Stimulated activated naive CD8-positive, alpha-beta T cell treated with anti-CD3 and anti-CD28 coated beads, Interleukin-15, amount 100 ng/mL, for 72 hours (primary cell): ENCODE data around the gene G0S2.

Experiments
- ATAC-seq: fragments of 150-1000 bp; cut with Tn5 transposase; 2 replicates; pipeline ENCODE4 v1.10.0; 2021; ENCODE audit warnings: mild to moderate bottlenecking, moderate library complexity
- DNase-seq, 2 donors: peaks; one replicate each; pipeline ENCODE4 v3.0.0; 2021 to 2022
- H3K27ac Mint-ChIP-seq, 2 donors: one replicate each; pipeline ENCODE4 v1.8.0; 2022; ENCODE audit warnings: mild to moderate bottlenecking in 2 of 2, mixed read lengths in 2 of 2, moderate library complexity in 2 of 2
- H3K27me3 Mint-ChIP-seq: one replicate; pipeline ENCODE4 v1.8.0; 2022; ENCODE audit warnings: mixed read lengths
- H3K4me1 Mint-ChIP-seq: one replicate; pipeline ENCODE4 v1.8.0; 2022; ENCODE audit warnings: mild to moderate bottlenecking, mixed read lengths
- H3K4me3 Mint-ChIP-seq, 2 donors: one replicate each; pipeline ENCODE4 v1.8.0; 2022; ENCODE audit warnings: mild to moderate bottlenecking in 2 of 2, mixed read lengths in 2 of 2, moderate library complexity in 1 of 2
- H3K9me3 Mint-ChIP-seq, 2 donors: one replicate each; pipeline ENCODE4 v1.8.0; 2022; ENCODE audit warnings: mixed read lengths in 2 of 2

Gene G0S2

DNA sequence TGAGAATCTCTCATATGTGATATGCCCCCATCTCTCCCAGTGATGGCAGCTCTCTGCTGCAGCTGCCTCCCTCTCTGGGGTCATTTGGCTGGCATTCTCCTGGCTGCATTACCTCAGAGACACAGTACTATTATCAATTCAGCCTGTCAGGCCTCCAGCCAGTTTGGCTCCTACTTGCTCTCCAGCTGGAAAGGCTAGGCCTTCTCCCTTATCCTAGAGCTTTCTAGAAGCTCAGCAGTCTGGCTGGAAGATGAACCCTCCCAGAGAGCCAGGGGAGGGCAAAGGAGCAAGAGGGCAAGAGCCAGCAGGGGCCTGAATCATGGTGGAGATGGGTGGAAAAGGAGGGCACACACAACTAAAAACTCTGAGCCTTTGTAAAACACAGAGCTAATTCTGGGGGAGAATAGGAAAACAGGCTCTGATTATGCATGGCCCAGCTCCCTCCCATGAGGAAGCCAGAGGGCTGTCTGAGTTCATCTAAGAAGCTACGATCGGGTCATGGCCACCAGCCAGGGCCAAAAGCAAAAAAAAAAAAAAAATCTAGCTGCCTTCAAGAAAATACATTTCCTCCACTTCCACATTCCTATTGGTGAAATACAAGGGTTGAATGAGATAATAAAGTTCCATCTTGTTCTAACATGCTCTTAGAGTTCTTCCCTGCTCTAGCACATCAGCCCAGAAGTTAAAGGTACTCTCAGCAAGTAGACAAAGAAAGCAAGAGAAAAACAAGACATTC is 31.8 kb upstream of the G0S2 start:
- no peak for ATAC-seq
- no peaks in the 10 kb centered on the region for H3K27me3 Mint-ChIP-seq
- no peak overlapping the region for H3K4me3 Mint-ChIP-seq
- no peak overlapping the region for H3K27ac Mint-ChIP-seq
- H3K9me3 Mint-ChIP-seq: no peaks in the 10 kb centered on the region
- no peaks in the 10 kb centered on the region for H3K4me1 Mint-ChIP-seq
- DNase-seq: no peak

DNA sequence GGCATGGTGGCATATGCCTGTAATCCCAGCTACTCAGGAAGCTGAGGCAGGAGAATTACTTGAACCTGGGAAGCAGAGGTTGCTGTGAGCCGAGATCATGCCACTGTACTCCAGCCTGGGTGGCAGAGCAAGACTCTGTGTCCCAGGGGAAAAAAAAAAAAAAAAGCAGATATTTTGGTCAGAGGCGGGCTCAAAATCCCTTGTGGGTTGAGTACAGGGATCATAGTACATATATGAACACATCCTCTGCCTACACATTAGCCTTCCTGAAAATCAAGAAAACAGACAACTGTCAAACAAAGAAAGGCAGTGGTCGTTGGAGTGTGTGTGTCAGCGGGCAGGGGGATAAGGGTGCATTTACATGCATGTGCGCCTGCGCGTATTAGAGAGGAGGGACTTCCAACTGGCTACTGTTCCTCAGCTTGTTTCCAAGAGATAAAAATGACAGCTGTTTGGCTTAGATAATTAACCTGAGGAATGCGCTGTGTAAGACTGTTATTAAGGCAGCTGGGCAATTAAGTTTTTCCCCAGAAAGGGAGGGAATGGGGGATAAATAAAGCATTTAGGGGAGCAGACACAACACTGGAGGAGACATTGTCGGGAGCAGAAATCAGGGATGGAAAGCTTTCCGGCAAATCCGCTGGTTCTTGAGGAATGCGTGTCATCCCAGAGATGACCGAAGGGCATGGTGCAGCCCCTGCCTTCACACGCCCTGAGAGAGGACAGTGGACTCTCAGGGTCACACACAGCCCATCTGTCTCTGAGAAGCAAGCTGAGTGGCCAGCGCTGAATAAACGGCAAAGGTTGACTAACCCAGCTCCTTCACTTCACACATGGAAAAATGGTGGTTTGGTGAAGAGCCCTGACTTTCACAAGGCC is 29.4 kb upstream of the G0S2 start:
- H3K27ac Mint-ChIP-seq: peak overlapping the region in 1 of 2 donors; percentile 7
- no peak for DNase-seq

DNA sequence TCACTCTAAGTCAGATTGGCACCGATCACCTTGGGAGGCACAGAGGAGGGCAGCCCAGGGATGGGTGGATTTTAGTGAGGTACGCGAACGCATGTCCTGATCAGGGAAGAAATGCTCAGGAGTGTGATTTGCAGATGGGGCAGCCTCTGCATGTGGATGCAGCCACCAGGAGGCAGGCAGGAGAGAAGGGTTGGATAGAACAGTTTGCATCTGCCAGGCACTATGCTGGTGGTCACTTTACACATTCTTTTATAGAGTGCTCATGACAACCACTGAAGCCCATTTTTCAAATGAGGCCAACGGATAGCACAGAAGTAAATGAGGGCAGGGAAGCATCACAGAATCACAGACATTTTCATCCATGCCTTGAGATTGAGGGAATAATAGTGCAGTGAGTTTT is 28.7 kb upstream of the G0S2 start:
- ATAC-seq (no peak), DNase-seq (no peak)
- H3K9me3 Mint-ChIP-seq: no peaks in the 10 kb centered on the region
- H3K27ac Mint-ChIP-seq: no peak overlapping the region
- no peak overlapping the region for H3K4me3 Mint-ChIP-seq
- no peaks in the 10 kb centered on the region for H3K27me3 Mint-ChIP-seq
- peaks cover 27% of the 10 kb centered on the region for H3K4me1 Mint-ChIP-seq

More for the DNA sequence above, 29.4 kb upstream of the G0S2 start:
- Mint-ChIP-seq H3K9me3 (no peaks in the 10 kb centered on the region), H3K27me3 (no peaks in the 10 kb centered on the region), H3K4me3 (no peak overlapping the region), H3K4me1 (peaks cover 20% of the 10 kb centered on the region)
- no peak for ATAC-seq

GRCh38 chr1:209647156-209647555 is 28.1 kb upstream of the G0S2 start:
- Mint-ChIP-seq H3K4me3 (no peak overlapping the region), H3K9me3 (no peaks in the 10 kb centered on the region), H3K27me3 (no peaks in the 10 kb centered on the region), H3K27ac (no peak overlapping the region), H3K4me1 (peaks cover 33% of the 10 kb centered on the region)
- DNase-seq (no peak), ATAC-seq (no peak)

- Mint-ChIP-seq H3K4me3 (no peak overlapping the region), H3K4me1 (peaks cover 45% of the 10 kb centered on the region), H3K27me3 (no peaks in the 10 kb centered on the region), H3K9me3 (no peaks in the 10 kb centered on the region), H3K27ac (no peak overlapping the region)
- ATAC-seq: no peak
- no peak for DNase-seq
Measured at GRCh38 chr1:209648346-209648745, 26.9 kb upstream of the G0S2 start.

DNA sequence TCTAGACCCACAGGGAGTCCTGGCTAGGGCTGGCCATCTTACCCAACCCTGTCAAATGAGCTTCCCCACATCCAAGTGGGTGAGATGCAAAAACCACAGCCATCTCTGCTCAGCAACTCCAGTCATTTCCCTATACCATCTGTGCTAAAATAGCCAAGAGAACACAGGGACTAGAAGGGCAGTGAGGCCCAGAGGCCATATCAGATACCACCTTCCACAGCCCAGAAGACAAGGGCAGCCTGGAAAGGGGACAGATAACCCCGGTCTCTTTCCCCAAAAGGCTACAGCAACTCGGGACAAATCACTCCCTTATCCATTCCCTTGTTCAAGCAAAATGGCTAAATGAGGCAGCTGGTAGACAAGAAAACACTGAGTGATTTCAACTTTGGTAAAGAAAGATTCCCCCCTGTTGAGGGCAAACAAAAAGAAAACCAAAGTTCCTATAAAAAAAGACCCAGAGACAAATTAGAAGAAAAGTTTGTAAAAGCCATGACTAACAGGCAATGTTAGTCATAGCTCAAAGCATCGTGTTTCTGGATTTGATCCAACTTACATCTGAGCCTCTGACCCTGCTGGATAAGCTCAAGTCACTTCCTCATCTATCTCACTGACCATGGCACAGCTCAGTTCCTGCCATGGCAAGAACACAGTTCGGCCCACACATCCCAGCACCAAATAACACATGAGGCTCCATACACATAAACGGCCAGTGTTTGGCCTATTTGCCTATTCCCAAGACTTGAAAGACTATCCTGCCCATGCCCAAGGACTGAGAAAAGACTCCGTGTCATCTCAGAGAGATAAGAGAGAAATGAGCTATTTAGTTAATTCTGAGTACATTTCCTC is 26.1 kb upstream of the G0S2 start:
- Mint-ChIP-seq H3K27me3 (no peaks in the 10 kb centered on the region), H3K27ac (no peak overlapping the region), H3K4me3 (no peak overlapping the region), H3K4me1 (peaks cover 53% of the 10 kb centered on the region), H3K9me3 (no peaks in the 10 kb centered on the region)
- DNase-seq (no peak), ATAC-seq (no peak)

DNA sequence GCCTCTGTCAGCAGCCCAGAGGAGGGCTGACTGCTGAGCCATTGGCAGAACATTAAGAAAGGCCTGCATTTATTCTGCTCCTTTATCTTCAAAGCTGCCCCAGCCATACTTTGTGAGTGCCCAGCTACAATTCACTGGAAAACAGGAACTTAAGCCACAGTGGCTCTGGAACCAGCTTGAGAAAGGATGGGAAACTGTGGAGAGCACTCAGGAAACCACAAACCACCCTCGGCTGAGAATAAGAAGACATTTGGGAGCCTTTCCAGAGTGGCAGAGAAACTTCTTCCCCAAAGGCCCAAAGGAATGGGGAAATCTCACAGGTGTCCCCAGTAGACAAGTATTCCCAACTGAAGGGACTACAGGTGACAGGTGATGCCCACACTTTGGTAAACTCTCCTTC is 24.8 kb upstream of the G0S2 start:
- no peak for DNase-seq
- H3K9me3 Mint-ChIP-seq: no peaks in the 10 kb centered on the region

DNA sequence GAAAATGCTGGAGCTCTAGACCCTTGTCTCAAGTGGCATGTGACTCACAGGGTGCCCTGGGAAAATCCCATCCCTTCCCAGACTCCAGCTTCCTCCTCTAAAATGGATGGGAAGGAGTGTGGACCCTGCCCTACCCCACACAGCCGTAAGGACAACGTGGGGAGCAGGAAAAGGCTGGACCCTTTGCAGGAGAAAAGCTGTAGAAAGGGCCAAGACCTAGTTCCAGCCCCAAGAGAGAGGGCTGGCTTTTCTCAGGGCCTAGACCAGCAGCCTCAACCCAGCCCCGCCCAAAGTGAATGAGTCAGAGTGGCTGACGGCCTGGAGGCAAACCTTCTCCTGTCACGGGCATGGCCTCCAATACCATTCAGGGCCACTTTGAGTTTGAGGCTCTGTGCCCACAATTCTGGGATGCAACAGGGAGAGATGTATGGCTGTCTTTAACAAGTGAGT is 24.0 kb upstream of the G0S2 start:
- Mint-ChIP-seq H3K9me3 (no peaks in the 10 kb centered on the region), H3K27me3 (peaks cover 7% of the 10 kb centered on the region), H3K4me1 (peaks cover 62% of the 10 kb centered on the region), H3K27ac (peak overlapping the region; percentile 54 to 75), H3K4me3 (no peak overlapping the region)
- ATAC-seq: peak; percentile 90
- DNase-seq: peak; percentile 45 to 67

More for the DNA sequence above, 24.8 kb upstream of the G0S2 start:
- H3K4me3 Mint-ChIP-seq: no peak overlapping the region
- ATAC-seq: no peak
- H3K4me1 Mint-ChIP-seq: peaks cover 62% of the 10 kb centered on the region
- H3K27ac Mint-ChIP-seq: no peak overlapping the region
- peaks cover 7% of the 10 kb centered on the region for H3K27me3 Mint-ChIP-seq

DNA sequence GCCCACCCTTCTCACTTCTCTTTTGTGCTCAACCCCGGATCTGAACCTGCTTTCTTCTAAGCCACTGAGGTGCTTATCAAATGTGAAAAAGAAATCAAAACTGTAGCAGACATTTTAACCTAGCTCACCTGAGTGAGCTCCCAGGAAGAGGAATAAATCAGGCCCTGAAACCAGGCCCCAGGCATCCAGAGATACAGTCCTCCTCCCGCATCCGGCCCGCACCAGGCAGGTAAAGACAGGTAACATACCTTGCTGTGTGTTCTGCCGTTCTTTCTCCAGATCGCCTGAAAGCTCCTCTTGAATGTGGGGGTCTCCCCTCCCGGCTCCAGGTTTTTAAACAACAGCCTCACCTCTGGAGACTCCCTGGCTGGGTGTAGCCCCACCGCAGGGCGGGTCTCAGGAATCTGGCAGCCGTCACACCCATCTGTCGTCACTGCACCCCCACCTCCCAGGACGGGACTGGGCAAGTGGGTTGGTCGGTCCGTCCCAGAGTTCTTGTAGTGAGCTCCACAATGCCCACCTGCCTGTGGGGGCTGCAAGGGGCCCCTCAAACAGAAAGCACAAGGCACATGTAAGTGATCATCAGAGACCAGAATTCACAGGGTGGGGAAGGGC is 23.0 kb upstream of the G0S2 start, which contains the start of gene LAMB3:
TSS of gene LAMB3 (minus strand) at position 305 of the 615 bp plus-strand sequence. CDS start 1,481 bp downstream, outside the sequence.
- H3K4me3 Mint-ChIP-seq: no peak within 1 kb of the TSS

DNA sequence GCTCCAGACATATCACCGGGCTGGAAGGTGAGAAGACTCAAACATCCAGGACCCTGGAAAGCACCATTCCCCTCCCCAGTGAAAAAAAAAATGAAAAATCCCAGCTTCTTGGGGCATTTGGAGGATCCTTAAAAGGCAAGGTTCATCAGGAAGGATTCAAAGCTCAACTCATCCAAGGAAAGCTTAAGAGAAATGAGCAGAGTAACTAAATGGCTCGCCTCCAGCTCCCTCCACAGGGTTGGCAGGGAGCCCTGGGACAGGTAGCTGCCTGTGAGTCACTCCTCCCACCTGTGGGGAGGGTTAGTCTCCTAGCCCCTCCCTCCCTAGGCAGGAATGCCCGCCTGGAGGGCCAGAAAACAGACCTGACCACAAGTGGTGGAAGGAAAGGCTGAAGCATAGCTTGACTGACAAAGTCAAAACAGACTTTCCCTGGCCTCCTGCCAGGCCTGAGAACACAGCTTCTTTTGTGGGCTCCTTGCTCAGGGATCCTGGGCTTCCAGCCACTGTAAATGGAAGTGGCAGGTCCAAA is 22.3 kb upstream of the G0S2 start:
- H3K27ac Mint-ChIP-seq: no peak overlapping the region
- no peaks in the 10 kb centered on the region for H3K9me3 Mint-ChIP-seq
- peaks cover 20% of the 10 kb centered on the region for H3K27me3 Mint-ChIP-seq
- ATAC-seq (peak; percentile 54), DNase-seq (peak; percentile 29 to 61)
- peaks cover 62% of the 10 kb centered on the region for H3K4me1 Mint-ChIP-seq
- H3K4me3 Mint-ChIP-seq: no peak overlapping the region

More for the DNA sequence above, 23.0 kb upstream of the G0S2 start, which contains the start of gene LAMB3:
- peaks cover 62% of the 10 kb centered on the region for H3K4me1 Mint-ChIP-seq
- H3K27me3 Mint-ChIP-seq: peaks cover 13% of the 10 kb centered on the region
- H3K27ac Mint-ChIP-seq: peak within 1 kb of the TSS; percentile 54 to 77
- peak; percentile 13 for ATAC-seq
- no peaks in the 10 kb centered on the region for H3K9me3 Mint-ChIP-seq
- no peak for DNase-seq

- peak overlapping the region; percentile 69 to 77 for H3K27ac Mint-ChIP-seq
- peaks cover 61% of the 10 kb centered on the region for H3K4me1 Mint-ChIP-seq
Measured at GRCh38 chr1:209653915-209654351, 21.3 kb upstream of the G0S2 start.

GRCh38 chr1:209655411-209656231 is 19.6 kb upstream of the G0S2 start:
- ATAC-seq: no peak
- Mint-ChIP-seq H3K9me3 (no peaks in the 10 kb centered on the region), H3K4me1 (peaks cover 56% of the 10 kb centered on the region), H3K27me3 (peaks cover 30% of the 10 kb centered on the region), H3K27ac (no peak overlapping the region), H3K4me3 (no peak overlapping the region)
- DNase-seq: no peak

More at GRCh38 chr1:209653915-209654351, 21.3 kb upstream of the G0S2 start:
- Mint-ChIP-seq H3K27me3 (peaks cover 26% of the 10 kb centered on the region), H3K4me3 (no peak overlapping the region), H3K9me3 (no peaks in the 10 kb centered on the region)
- ATAC-seq (no peak), DNase-seq (no peak)

DNA sequence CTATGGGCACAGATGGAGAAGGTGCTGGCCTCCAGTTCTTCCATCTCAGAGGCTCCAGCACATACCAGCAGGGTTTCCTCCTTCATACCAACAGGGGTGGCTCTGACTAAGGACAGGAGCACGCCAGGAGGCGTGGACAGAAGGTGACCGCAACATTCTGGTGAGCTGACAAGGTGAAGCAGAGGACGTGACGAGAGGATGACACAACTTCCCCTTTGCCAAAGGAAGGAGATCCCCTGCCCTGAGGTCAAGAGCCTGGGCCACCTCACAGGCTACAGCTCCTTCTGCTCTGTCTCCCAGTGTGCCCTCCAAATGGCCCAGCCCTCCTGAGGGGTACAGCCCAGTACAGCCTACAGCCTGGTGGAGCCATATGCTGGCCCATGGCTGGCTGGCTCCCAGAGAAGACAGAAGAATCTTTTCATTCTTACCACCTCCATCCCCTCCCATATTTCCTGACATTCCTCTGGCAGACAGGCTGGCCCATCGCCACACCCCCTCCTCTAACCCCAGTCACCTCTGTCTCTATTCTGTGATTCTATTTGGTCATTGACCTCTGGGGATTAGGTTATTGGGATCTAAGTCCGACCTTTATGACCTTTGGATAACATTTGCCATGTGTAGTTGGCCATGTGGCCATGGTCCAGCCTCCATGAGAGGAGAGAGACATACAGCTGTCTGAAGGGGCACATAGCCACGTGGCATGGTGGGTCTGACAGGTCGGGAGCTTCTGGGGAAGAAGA is 17.9 kb upstream of the G0S2 start:
- Mint-ChIP-seq H3K4me1 (peaks cover 42% of the 10 kb centered on the region), H3K27me3 (peaks cover 30% of the 10 kb centered on the region), H3K9me3 (no peaks in the 10 kb centered on the region), H3K4me3 (no peak overlapping the region), H3K27ac (no peak overlapping the region)
- no peak for DNase-seq
- no peak for ATAC-seq
